Mesothelial cell of epicardium (in vitro differentiated cells): ENCODE measurements around the gene SURF2. TPM values are rescaled to one million over a fixed set of nuclear protein-coding genes. Genes with fewer than 3 reads are reported as not detected.

ENCODE experiments used
- DNase-seq, 2 experiments: peaks; one replicate each; pipeline ENCODE4 v3.0.0; 2021; ENCODE audit warnings: low spot score in 2 of 2; ENCODE audit not compliant: unreplicated experiment in 2 of 2
- H3K27ac Mint-ChIP-seq: 2 replicates; pipeline ENCODE4 v1.8.0; 2021; ENCODE audit warnings: mixed read lengths
- H3K27me3 Mint-ChIP-seq: 2 replicates; pipeline ENCODE4 v1.8.0; 2021; ENCODE audit warnings: low read depth, mixed read lengths
- H3K36me3 Mint-ChIP-seq: 2 replicates; pipeline ENCODE4 v1.8.0; 2021; ENCODE audit warnings: mixed read lengths
- H3K4me1 Mint-ChIP-seq: 2 replicates; pipeline ENCODE4 v1.8.0; 2021; ENCODE audit warnings: mixed read lengths
- H3K4me3 Mint-ChIP-seq: 2 replicates; pipeline ENCODE4 v1.8.0; 2021; ENCODE audit warnings: mild to moderate bottlenecking, moderate library complexity, mixed read lengths
- H3K9me3 Mint-ChIP-seq: 2 replicates; pipeline ENCODE4 v1.8.0; 2021; ENCODE audit warnings: mixed read lengths
- CTCF ChIP-seq: fragments of 200-600 bp; sonication (generic); IDR thresholded peaks from one replicate; pipeline ENCODE4 v1.5.0; 2021; ENCODE audit warnings: antibody characterized with exemption; ENCODE audit not compliant: unreplicated experiment
- total RNA-seq: library from RNA; stranded (reverse); gene quantifications from 3 replicates; pipeline ENCODE4 v1.2.1, GENCODE V29; 2021

The SURF2 gene
- total RNA-seq, 1 donor from 2014 or later = 12.1 TPM

- Mint-ChIP-seq H3K9me3 (no peaks in the 10 kb centered on the region), H3K4me1 (no peaks in the 10 kb centered on the region), H3K27ac (no peak overlapping the region), H3K27me3 (no peaks in the 10 kb centered on the region), H3K4me3 (no peak overlapping the region), H3K36me3 (no peaks in the 10 kb centered on the region)
- no peak for TF ChIP-seq CTCF
- DNase-seq = no peak
Observed at GRCh38 chr9:133383438-133383837, 27.1 kb downstream of the SURF2 start.

- Mint-ChIP-seq H3K9me3 (no peaks in the 10 kb centered on the region), H3K27ac (no peak overlapping the region)
- TF ChIP-seq CTCF = no peak
Observed at GRCh38 chr9:133384736-133385321, 28.5 kb downstream of the SURF2 start.

DNA sequence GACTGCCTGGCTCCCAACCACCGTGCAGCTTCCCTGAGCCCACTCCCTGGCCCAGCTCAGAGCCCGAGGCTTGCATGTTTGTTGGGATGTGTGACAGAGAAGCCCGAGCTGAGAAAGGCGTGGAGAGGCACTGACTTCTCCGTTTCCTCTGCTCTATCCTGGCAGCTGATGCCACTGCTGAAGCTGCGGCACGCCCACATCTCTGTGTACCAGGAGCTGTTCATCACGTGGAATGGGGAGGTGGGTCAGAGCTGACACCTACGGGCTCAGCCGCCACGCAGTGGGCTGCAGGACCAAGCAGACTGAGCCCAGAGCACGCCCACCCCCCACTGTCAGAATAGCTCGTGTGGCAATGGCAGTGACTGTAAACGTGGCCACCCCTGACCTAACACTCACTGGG is 29.1 kb downstream of the SURF2 start:
- no peak for TF ChIP-seq CTCF

More at GRCh38 chr9:133384736-133385321, 28.5 kb downstream of the SURF2 start:
- Mint-ChIP-seq H3K4me1 (no peaks in the 10 kb centered on the region), H3K27me3 (peaks cover 2% of the 10 kb centered on the region), H3K4me3 (no peak overlapping the region), H3K36me3 (no peaks in the 10 kb centered on the region)
- no peak for DNase-seq

GRCh38 chr9:133386338-133386737 is 30.0 kb downstream of the SURF2 start:
- Mint-ChIP-seq H3K4me1 (no peaks in the 10 kb centered on the region), H3K27ac (no peak overlapping the region), H3K36me3 (no peaks in the 10 kb centered on the region), H3K27me3 (peaks cover 5% of the 10 kb centered on the region), H3K4me3 (no peak overlapping the region), H3K9me3 (no peaks in the 10 kb centered on the region)
- no peak for DNase-seq
- no peak for TF ChIP-seq CTCF

More for the DNA sequence above, 29.1 kb downstream of the SURF2 start:
- Mint-ChIP-seq H3K4me3 (no peak overlapping the region), H3K36me3 (no peaks in the 10 kb centered on the region), H3K4me1 (no peaks in the 10 kb centered on the region), H3K27me3 (peaks cover 3% of the 10 kb centered on the region), H3K9me3 (no peaks in the 10 kb centered on the region), H3K27ac (no peak overlapping the region)
- no peak for DNase-seq

DNA sequence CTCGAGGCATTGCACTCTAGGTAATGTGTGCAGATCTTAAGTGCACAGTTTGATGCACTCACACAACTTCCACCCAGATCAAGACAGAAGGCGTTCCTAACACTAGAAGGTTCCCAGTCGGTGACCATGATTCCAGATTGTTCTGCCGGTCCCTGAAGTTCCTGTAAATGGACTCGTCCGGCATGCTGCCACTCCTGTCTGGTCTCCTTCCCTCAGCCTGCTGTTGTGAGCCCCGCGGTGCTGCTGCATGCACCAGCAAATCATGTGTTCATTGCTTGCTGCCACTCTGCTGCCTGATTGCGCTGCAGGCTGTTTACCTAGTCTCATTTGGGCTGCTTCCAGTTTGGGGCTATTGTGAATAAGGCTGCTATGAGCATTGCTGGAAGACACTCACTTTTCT is 31.3 kb downstream of the SURF2 start:
- no peak overlapping the region for H3K27ac Mint-ChIP-seq
- H3K9me3 Mint-ChIP-seq = no peaks in the 10 kb centered on the region
- no peak overlapping the region for H3K4me3 Mint-ChIP-seq
- H3K36me3 Mint-ChIP-seq = no peaks in the 10 kb centered on the region
- H3K27me3 Mint-ChIP-seq = peaks cover 5% of the 10 kb centered on the region
- H3K4me1 Mint-ChIP-seq = no peaks in the 10 kb centered on the region
- no peak for TF ChIP-seq CTCF
- DNase-seq = no peak
